ENCODE data around the gene CLCNKA.
A peak's percentile ranks its signal among the peaks of the same experiment; 100 is the strongest.
"Not testable (repeated sequence)": the region's sequence is repeated elsewhere in the genome, so short reads cannot be mapped to it uniquely, and the experiment has no call there.

The CLCNKA gene

DNA sequence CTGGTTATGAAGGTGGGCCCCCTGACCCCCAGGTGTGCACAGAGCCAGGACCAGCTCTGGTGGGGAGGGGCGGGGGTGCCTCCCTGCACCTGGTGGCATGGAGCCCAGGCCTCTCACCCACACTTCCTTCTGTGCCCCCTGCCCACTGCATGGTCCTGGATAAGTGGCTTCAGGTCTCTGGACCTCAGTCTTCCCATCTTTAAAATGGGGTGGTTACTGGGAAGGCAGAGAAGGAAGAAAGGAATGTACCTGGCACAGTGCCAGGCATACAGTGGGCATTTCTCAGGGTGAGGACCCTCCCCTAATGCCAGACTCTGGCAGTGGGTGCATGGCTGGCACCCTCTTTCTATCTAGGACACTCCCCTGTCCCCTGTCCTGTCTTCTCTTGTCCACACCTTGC lies 7.5 kb downstream of the CLCNKA start:
- no peak overlapping the region for H3K4me3 ChIP-seq (ENCODE audit: low read length)
- no peak for DNase-seq (ENCODE audit: low read depth, low spot score)

GRCh38 chr1:16031551-16031950 lies 9.7 kb downstream of the CLCNKA start:
- DNase-seq (ENCODE audit: low read depth, low spot score), result no peak
- no peak overlapping the region for H3K4me3 ChIP-seq (ENCODE audit: low read length)

DNA sequence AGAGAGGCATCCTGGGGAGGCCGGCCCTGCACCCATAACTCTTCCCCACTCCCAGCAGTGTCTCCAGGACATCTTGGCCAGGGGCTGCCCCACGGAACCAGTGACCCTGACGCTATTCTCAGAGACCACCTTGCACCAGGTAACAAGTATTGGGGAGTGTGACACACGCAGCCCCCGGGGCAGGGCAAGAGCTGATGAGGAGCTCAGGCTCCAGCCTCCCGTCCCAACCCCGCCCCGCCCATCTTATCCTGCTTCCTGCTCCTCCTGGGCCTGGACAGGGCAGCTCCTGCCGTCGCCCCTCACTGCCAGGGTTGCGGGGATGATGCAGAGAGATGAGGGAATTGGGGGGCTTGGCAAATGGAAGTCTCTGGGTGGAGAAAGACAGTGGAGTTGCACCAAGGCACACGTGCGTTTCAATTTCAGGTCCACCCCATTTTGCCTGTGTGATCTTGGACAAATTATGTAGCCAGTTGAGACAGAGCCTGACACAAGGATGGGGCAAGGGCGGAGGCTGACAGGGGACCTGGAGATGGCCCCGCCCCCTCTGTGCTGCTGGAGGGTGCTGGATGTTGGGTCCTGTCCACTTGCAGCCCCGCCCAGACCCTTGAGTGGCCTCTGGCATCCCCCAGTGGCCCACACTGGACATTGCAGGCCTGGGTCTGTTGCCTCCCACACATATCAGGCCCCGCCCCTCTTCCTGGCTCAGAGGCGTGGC lies 10.7 kb downstream of the CLCNKA start:
- no peak overlapping the region for H3K4me3 ChIP-seq (ENCODE audit: low read length)
- DNase-seq (ENCODE audit: low read depth, low spot score), result peak; percentile 19

DNA sequence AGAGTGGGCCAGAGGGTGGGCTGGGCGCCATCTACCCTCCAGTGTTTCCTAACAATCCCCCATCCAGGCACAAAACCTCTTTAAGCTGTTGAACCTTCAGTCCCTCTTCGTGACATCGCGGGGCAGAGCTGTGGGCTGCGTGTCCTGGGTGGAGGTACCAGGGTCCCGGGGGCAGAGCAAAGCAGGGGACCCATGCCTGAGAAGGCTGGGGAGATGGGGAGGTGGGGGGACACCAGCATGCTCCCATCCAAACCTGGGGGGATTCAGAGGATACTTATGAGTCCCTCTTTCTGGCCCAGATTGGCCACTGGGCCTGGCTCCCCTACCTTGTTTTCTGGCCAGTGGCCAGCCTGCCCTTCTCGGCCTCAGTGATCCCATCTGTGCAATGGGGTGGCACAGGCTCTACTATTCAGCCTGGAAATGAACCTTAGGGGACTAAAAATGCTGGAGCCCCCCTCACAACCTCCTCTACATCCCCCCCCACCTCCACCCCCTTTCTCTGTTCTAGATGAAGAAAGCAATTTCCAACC lies 11.3 kb downstream of the CLCNKA start:
- H3K4me3 ChIP-seq (ENCODE audit: low read length); DNase-seq (ENCODE audit: low read depth, low spot score): not testable (repeated sequence)

- H3K4me3 ChIP-seq (ENCODE audit: low read length); DNase-seq (ENCODE audit: low read depth, low spot score): not testable (repeated sequence)
These were observed 14.6 kb downstream of the CLCNKA start for GRCh38 chr1:16036461-16036860.

DNA sequence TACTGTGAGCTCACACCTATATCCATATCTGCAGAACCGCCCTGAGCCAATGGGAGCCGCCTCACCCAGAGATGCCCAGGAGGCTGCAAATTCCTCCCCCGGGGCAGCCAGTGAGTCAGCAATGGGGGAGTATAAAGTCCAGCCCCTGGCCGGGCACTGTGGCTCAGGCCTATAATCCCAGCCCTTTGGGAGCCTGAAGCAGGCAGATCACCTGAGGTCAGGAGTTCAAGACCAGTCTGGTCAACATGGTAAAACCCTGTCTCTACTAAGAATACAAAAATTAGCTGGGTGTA lies 16.7 kb downstream of the CLCNKA start:
- no peak for DNase-seq (ENCODE audit: low read depth, low spot score)
- no peak overlapping the region for H3K4me3 ChIP-seq (ENCODE audit: low read length)

- DNase-seq (ENCODE audit: low read depth, low spot score); H3K4me3 ChIP-seq (ENCODE audit: low read length): not testable (repeated sequence)
These were observed 18.0 kb downstream of the CLCNKA start for GRCh38 chr1:16039871-16040270.

GRCh38 chr1:16041200-16041599 lies 19.4 kb downstream of the CLCNKA start:
- no peak for DNase-seq (ENCODE audit: low read depth, low spot score)

GRCh38 chr1:16042096-16042495 lies 20.3 kb downstream of the CLCNKA start:
- no peak for DNase-seq (ENCODE audit: low read depth, low spot score)
- H3K4me3 ChIP-seq (ENCODE audit: low read length), result no peak overlapping the region

More at GRCh38 chr1:16041200-16041599, 19.4 kb downstream of the CLCNKA start:
- H3K4me3 ChIP-seq (ENCODE audit: low read length), result no peak overlapping the region

DNA sequence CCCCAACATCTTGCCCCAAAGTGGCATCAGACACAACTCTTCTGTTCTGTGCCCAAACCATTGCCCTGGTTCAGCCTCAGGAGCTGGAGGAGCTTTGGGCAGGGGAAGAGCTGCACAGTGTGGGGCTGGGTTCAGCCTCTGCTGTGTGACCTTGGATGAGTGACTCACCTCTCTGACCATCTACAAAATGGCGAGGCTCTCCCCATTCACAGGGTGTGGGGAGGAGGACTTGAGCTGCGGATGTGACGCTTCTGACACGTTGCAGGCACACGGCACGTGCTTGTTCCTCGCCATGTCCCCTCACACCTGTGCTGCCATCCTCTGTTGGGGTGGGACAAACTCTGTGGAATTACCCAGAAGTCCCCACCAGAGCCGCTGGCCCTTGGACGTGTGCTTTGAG lies 20.8 kb downstream of the CLCNKA start:
- DNase-seq (ENCODE audit: low read depth, low spot score); H3K4me3 ChIP-seq (ENCODE audit: low read length): not testable (repeated sequence)

- DNase-seq (ENCODE audit: low read depth, low spot score), result no peak
- no peak within 1 kb of the TSS for H3K4me3 ChIP-seq (ENCODE audit: low read length)
These were observed 21.7 kb downstream of the CLCNKA start, which contains the start of gene CLCNKB for GRCh38 chr1:16043521-16043920. CLCNKB (plus strand) TSS chr1:16043782; CDS start chr1:16044493, 711 bp downstream.

GRCh38 chr1:16043950-16044349 lies 22.1 kb downstream of the CLCNKA start:
- DNase-seq (ENCODE audit: low read depth, low spot score), result no peak
- no peak overlapping the region for H3K4me3 ChIP-seq (ENCODE audit: low read length)

- H3K4me3 ChIP-seq (ENCODE audit: low read length), result no peak overlapping the region
- no peak for DNase-seq (ENCODE audit: low read depth, low spot score)
These were observed 25.0 kb downstream of the CLCNKA start for GRCh38 chr1:16046842-16047241.

DNA sequence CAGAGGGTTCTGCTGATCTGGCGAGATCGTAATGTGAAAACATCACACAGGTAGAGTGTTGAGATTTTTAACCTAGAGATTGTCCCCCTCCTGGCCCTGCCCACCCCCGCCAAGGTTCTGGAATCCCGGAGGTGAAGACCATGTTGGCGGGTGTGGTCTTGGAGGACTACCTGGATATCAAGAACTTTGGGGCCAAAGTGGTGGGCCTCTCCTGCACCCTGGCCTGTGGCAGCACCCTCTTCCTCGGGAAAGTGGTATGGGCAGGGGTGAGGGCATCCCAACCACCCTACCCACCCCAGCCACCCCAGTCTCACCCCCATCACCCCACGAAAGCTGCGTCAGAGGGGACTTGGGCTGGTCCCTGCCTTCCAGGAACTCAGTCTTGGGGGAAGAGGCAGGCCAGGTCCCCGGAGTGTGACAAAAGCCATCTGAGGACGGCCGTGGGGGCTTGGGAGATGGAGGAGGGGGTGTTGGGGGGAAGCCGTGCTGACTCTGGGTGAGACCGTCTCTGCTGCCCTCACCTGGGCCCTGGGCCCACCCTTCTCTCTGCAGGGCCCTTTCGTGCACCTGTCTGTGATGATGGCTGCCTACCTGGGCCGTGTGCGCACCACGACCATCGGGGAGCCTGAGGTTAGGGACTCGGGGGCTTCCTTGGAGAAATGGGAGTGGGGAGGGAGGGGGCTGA lies 26.1 kb downstream of the CLCNKA start:
- no peak overlapping the region for H3K4me3 ChIP-seq (ENCODE audit: low read length)
- DNase-seq (ENCODE audit: low read depth, low spot score), result no peak

DNA sequence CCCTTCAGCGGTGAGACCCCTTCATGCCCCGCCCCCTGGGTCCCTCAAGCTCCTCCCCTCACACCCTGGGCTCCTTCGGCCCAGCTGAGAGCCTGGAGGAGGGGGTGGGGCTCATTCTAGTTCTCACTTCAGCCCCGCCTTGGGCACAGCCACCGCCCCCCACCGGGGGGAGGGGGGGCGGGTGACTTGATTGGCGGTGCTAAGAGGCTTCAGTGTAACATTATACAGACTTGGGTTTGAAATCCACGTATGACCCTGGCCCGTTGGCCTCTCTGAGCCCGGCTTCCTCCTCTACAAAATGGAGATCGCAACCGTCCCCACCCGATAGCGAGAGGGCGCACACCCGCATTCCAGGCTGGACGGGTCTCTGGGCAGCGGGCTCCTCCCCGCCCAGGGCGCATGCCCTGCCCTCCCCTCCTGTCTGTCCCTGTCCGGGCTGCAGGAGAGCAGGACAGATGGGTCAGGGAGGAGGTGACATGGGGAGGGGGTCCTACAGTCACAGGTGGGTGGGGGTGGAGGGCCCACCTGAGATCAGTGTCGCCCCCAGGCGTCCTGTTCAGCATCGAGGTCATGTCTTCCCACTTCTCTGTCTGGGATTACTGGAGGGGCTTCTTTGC lies 26.8 kb downstream of the CLCNKA start:
- H3K4me3 ChIP-seq (ENCODE audit: low read length), result no peak overlapping the region; the same call in 1 of the 2 replicates
- peak; percentile 39 for DNase-seq (ENCODE audit: low read depth, low spot score)

GRCh38 chr1:16050328-16050727 lies 28.5 kb downstream of the CLCNKA start:
- no peak overlapping the region for H3K4me3 ChIP-seq (ENCODE audit: low read length)
- DNase-seq (ENCODE audit: low read depth, low spot score), result no peak

GRCh38 chr1:16051039-16051438 lies 29.2 kb downstream of the CLCNKA start:
- DNase-seq (ENCODE audit: low read depth, low spot score), result no peak
- no peak overlapping the region for H3K4me3 ChIP-seq (ENCODE audit: low read length)

DNA sequence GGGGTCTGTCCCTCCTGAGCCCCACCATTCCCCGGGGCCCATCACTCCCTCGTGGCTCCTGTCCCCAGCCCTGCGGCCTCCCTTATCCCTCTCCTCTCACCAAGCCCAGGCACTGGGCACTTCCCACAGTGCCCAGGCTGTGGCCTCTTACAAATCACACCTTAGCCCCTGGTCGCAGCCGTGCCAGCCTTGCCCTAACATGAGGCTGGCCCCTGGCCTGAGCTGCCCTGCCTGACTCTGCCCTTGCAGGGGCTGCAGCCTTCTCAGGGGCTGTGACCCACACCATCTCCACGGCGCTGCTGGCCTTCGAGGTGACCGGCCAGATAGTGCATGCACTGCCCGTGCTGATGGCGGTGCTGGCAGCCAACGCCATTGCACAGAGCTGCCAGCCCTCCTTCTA lies 30.1 kb downstream of the CLCNKA start:
- not testable (repeated sequence) for DNase-seq (ENCODE audit: low read depth, low spot score); H3K4me3 ChIP-seq (ENCODE audit: low read length)

DNA sequence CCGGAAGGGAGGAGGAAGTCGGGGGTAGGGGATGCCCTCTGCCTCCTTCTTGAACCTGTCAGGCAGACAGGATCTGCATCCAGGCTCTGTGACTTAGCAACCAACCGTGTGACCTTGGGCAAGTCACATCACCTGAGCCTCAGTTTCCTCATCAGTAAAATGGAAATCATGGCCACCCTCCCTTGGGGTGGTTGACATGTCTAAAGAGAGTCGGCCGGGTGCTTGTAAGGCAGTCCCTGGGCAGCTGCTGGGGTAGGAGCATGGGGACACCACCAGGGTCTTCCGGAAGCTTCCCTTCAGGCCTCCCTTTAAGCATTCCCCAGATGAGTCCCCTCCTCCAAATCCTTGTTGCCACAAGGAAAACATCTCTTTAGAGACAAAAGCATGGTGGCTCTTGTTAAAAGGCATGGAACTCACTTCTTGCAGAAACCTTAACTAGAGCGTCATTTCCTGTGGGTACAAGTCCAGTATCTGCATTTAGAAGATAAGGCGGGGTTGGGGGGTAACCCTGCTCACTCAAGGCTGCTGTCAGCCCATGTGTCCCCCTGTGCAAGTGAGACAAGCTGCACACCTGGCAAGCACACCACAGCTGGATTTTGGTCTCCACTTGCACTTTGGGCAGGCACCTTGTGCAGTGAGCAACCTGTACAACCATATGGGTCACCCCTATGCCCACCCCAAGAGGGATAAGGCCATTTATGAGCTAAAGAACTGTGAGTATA lies 32.1 kb downstream of the CLCNKA start:
- peak; percentile 91 for DNase-seq (ENCODE audit: low read depth, low spot score)
- no peak overlapping the region for H3K4me3 ChIP-seq (ENCODE audit: low read length)

Data from Jurkat, Clone E6-1 (cell line).